Transverse colon (tissue), 4 donors: ENCODE data around the gene TRAK1. TPM values are rescaled to one million over a fixed set of nuclear protein-coding genes. Genes with fewer than 3 reads are reported as not detected.

ENCODE experiments used
- DNase-seq: peaks from one replicate; pipeline ENCODE4 v3.0.0-alpha.2; 2019
- H3K27ac ChIP-seq, 4 donors: fragments of 200-600 bp; sonication (generic); 2 replicates each; pipeline ENCODE4 v1.5.1; 2016 to 2018; ENCODE audit warnings: inconsistent platforms in 4 of 4
- H3K27me3 ChIP-seq: fragments of 200-600 bp; sonication (generic); 2 replicates; pipeline ENCODE4 v1.5.1; 2017; ENCODE audit warnings: inconsistent platforms
- H3K36me3 ChIP-seq, 4 donors: fragments of 200-600 bp; sonication (generic); 2 replicates each; pipeline ENCODE4 v1.5.1; 2017 to 2019; ENCODE audit warnings: inconsistent platforms in 4 of 4
- H3K4me1 ChIP-seq, 4 donors: fragments of 200-600 bp; sonication (generic); 2 replicates each; pipeline ENCODE4 v1.5.1; 2017 to 2020; ENCODE audit warnings: inconsistent platforms in 4 of 4
- H3K4me3 ChIP-seq, 4 donors: fragments of 200-600 bp; sonication (generic); 1 replicate in 1 of 4; 2 replicates in 3 of 4; pipeline versions ENCODE4 v1.5.1 to v1.6.1; 2017 to 2019; ENCODE audit warnings: inconsistent platforms in 4 of 4
- H3K9me3 ChIP-seq, 2 donors: fragments of 200-600 bp; sonication (generic); 2 replicates each; pipeline ENCODE4 v1.5.1; 2017 to 2019; ENCODE audit warnings: inconsistent platforms in 2 of 2
- EP300 ChIP-seq: sonication (generic); formaldehyde crosslinking; IDR thresholded peaks from one replicate; pipeline ENCODE4 v1.6.1; 2017; ENCODE audit warnings: antibody characterized with exemption, low read depth
- POLR2A ChIP-seq: fragments of 450-650 bp; IDR thresholded peaks from one replicate; pipeline ENCODE4 v1.6.1; 2016; ENCODE audit warnings: antibody characterized with exemption, mild to moderate bottlenecking, moderate library complexity
- POLR2AphosphoS5 ChIP-seq, 3 donors: sonication (generic); formaldehyde crosslinking; IDR thresholded peaks; one replicate each; pipeline ENCODE4 v1.6.1; 2016; ENCODE audit warnings: antibody characterized with exemption in 3 of 3
- WGBS, 2 donors: methylation state at CpG; one replicate each; pipeline ENCODE4 v1.1.5; 2018; ENCODE audit warnings: low coverage in 1 of 2; 5-methylcytosine and 5-hydroxymethylcytosine counted together
- in situ Hi-C, 4 donors: fragments of 200-750 bp; cut with MboI; loops; one replicate each; pipeline versions ENCODE4 v1.15.0 to v1.15.1; 2017; ENCODE audit warnings: low sequenced_read_pairs in 3 of 4, low pct_ligation_motif_present in 1 of 4, low pct_unique_long_range_greater_than_20kb in 1 of 4
- intact Hi-C: fragments of 100-400 bp; cut with DNase I; formaldehyde crosslinking; loops from one replicate; pipeline ENCODE4 v1.15.1; 2023; ENCODE audit warnings: low total_unique reads
- total RNA-seq, 4 donors: library from RNA; depleted of rRNA; stranded (reverse); fragments of >200 nt; gene quantifications; one replicate each; pipeline ENCODE4 v1.1.0, GENCODE V29; 2016
- TF ChIP-seq, protein P1 (sequence below), 5 experiments: fragments of 200-600 bp in 3 of 5; fragments of 450-650 bp in 2 of 5; sonication (generic) in 3 of 5; IDR thresholded peaks; 1 replicate in 2 of 5; 2 replicates in 3 of 5; pipeline ENCODE4 v1.5.1; 2016 to 2017; ENCODE audit warnings: antibody characterized with exemption in 5 of 5, inconsistent platforms in 3 of 5, mild to moderate bottlenecking in 2 of 5, moderate library complexity in 1 of 5

TRAK1 gene
- total RNA-seq, 4 donors from 2014 or later, result 91.7 to 247 (median 115) TPM

- H3K27ac ChIP-seq, result no peak overlapping the region
- intact Hi-C loops, result loop anchor here (2.0 kb wide), 1 partner anchor 215 kb away; no protein-coding TSS in a partner anchor
- H3K9me3 ChIP-seq, result no peaks in the 10 kb centered on the region
- no peak for TF ChIP-seq POLR2A
- TF ChIP-seq, protein P1, sequence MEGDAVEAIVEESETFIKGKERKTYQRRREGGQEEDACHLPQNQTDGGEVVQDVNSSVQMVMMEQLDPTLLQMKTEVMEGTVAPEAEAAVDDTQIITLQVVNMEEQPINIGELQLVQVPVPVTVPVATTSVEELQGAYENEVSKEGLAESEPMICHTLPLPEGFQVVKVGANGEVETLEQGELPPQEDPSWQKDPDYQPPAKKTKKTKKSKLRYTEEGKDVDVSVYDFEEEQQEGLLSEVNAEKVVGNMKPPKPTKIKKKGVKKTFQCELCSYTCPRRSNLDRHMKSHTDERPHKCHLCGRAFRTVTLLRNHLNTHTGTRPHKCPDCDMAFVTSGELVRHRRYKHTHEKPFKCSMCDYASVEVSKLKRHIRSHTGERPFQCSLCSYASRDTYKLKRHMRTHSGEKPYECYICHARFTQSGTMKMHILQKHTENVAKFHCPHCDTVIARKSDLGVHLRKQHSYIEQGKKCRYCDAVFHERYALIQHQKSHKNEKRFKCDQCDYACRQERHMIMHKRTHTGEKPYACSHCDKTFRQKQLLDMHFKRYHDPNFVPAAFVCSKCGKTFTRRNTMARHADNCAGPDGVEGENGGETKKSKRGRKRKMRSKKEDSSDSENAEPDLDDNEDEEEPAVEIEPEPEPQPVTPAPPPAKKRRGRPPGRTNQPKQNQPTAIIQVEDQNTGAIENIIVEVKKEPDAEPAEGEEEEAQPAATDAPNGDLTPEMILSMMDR (IDR thresholded peaks at IDR 0.05), result no peak
- no peak for TF ChIP-seq EP300
- no peak for TF ChIP-seq POLR2AphosphoS5 (IDR thresholded peaks at IDR 0.05)
- no peak for DNase-seq
- in situ Hi-C loops, result loop anchor here in 2 of 4 donors (25.0 kb wide), 2 partner anchors 308 to 658 kb away; partner anchors contain the start of gene CYP8B1 (in 1 of the 2)
- H3K36me3 ChIP-seq, result no peaks in the 10 kb centered on the region
- H3K4me1 ChIP-seq, result peaks cover 0 to 6% (median 0%) of the 10 kb centered on the region in 4 donors
- 27 to 62% methylated on average over 3 to 5 of the region's 5 CpGs for WGBS, 2 donors
- H3K27me3 ChIP-seq, result no peaks in the 10 kb centered on the region
- H3K4me3 ChIP-seq, result no peak overlapping the region
These were observed 138.2 kb downstream of the TRAK1 start for GRCh38 chr3:42229266-42229941.

- H3K27me3 ChIP-seq, result peaks cover 3% of the 10 kb centered on the region
- TF ChIP-seq, protein P1 (IDR thresholded peaks at IDR 0.05), result peak; percentile 39 to 56 (median 53)
- TF ChIP-seq POLR2A, result no peak
- intact Hi-C loops, result loop anchor here (2.0 kb wide), 1 partner anchor 215 kb away; no protein-coding TSS in a partner anchor
- no peak overlapping the region for H3K4me3 ChIP-seq
- no peaks in the 10 kb centered on the region for H3K9me3 ChIP-seq
- 5 to 42% methylated on average over 3 to 9 of the region's 14 CpGs for WGBS, 2 donors
- no peak for DNase-seq
- no peak overlapping the region for H3K27ac ChIP-seq
- H3K36me3 ChIP-seq, result no peaks in the 10 kb centered on the region
- in situ Hi-C loops, result loop anchor here in 2 of 4 donors (25.0 kb wide), 2 partner anchors 307 to 657 kb away; partner anchors contain the start of gene CYP8B1 (in 1 of the 2)
- H3K4me1 ChIP-seq, result peaks cover 0 to 6% (median 0%) of the 10 kb centered on the region in 4 donors
These were observed 139.0 kb downstream of the TRAK1 start for GRCh38 chr3:42229942-42230688.

- Histone ChIP-seq H3K27me3 (peaks cover 10% of the 10 kb centered on the region), H3K36me3 (no peaks in the 10 kb centered on the region), H3K27ac (no peak overlapping the region), H3K9me3 (no peaks in the 10 kb centered on the region), H3K4me1 (peaks cover 0 to 6% (median 0%) of the 10 kb centered on the region in 4 donors), H3K4me3 (no peak overlapping the region)
- in situ Hi-C loops, result loop anchor here in 2 of 4 donors (25.0 kb wide), 2 partner anchors 306 to 656 kb away; partner anchors contain the start of gene CYP8B1 (in 1 of the 2)
- TF ChIP-seq, protein P1 (IDR thresholded peaks at IDR 0.05), result no peak
- TF ChIP-seq EP300 (no peak), POLR2A (no peak), POLR2AphosphoS5 (IDR thresholded peaks at IDR 0.05) (no peak)
- intact Hi-C loops, result no loop called here
- whole genome bisulfite sequencing, 2 donors, result 67 to 83% methylated on average over 3 to 5 of the region's 5 CpGs
- DNase-seq, result no peak
These were observed 139.7 kb downstream of the TRAK1 start for GRCh38 chr3:42230860-42231259.

DNA sequence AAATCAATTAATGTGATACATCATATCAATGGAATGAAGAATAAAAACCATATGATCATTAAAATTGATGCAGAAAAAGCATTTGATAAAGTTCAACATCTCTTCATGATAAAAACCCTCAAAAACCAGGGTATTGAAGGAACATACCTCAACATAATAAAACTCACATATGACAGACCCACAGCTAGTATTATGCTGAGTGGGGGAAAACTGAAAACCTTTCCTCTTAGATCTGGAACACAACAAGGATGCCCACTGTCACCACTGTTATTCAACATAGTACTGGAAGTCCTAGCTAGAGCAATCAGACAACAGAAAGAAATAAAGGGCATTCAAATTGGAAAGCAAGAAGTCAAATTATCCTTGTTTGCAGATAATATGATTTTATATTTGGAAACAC is 144.4 kb downstream of the TRAK1 start:
- no peak for DNase-seq

More for the DNA sequence above, 144.4 kb downstream of the TRAK1 start:
- intact Hi-C loops, result no loop called here
- H3K27ac ChIP-seq, result no peak overlapping the region
- H3K27me3 ChIP-seq, result peaks cover 20% of the 10 kb centered on the region
- H3K4me3 ChIP-seq, result no peak overlapping the region
- in situ Hi-C loops, result loop anchor here in 2 of 4 donors (25.0 kb wide), 2 partner anchors 302 to 652 kb away; partner anchors contain the start of gene CYP8B1 (in 1 of the 2)
- TF ChIP-seq POLR2A, result no peak
- TF ChIP-seq, protein P1 (IDR thresholded peaks at IDR 0.05), result no peak
- TF ChIP-seq EP300, result no peak
- no peak for TF ChIP-seq POLR2AphosphoS5 (IDR thresholded peaks at IDR 0.05)
- H3K9me3 ChIP-seq, result peaks cover 9 to 12% of the 10 kb centered on the region in 2 donors
- H3K36me3 ChIP-seq, result no peaks in the 10 kb centered on the region
- H3K4me1 ChIP-seq, result no peaks in the 10 kb centered on the region
